Activated CD8-positive, alpha-beta T cell treated with anti-CD3 and anti-CD28 coated beads for 36 hours (primary cell): ENCODE data around the gene NCAPG2. TPM values are rescaled to one million over a fixed set of nuclear protein-coding genes. Genes with fewer than 3 reads are reported as not detected.

ENCODE experiments used
- ATAC-seq: fragments of 200-7000 bp; cut with Tn5 transposase; one replicate; pipeline ENCODE4 v1.10.0; 2021; ENCODE audit warnings: mild to moderate bottlenecking, moderate library complexity
- CTCF ChIA-PET: fragments of 350-600 bp; sonication (Branson Sonifier 250); formaldehyde crosslinking; loops from one replicate; lab custom pipeline; 2021; ENCODE audit warnings: antibody characterized with exemption; lab: Charles Lee
- POLR2A ChIA-PET: fragments of 350-600 bp; sonication (Branson Sonifier 250); formaldehyde crosslinking; loops from one replicate; lab custom pipeline; 2021; ENCODE audit warnings: antibody characterized with exemption; lab: Charles Lee
- DNase-seq: peaks from one replicate; pipeline ENCODE4 v3.0.0-alpha.2; 2020
- H3K27ac Mint-ChIP-seq: one replicate; pipeline ENCODE4 v1.8.0; 2021; ENCODE audit warnings: mild to moderate bottlenecking, mixed read lengths
- H3K27me3 Mint-ChIP-seq: one replicate; pipeline ENCODE4 v1.8.0; 2021; ENCODE audit warnings: mixed read lengths
- H3K36me3 Mint-ChIP-seq: one replicate; pipeline ENCODE4 v1.8.0; 2021; ENCODE audit warnings: low read depth, mixed read lengths
- H3K4me1 Mint-ChIP-seq: one replicate; pipeline ENCODE4 v1.8.0; 2021; ENCODE audit warnings: low read depth, mixed read lengths
- H3K4me3 Mint-ChIP-seq: one replicate; pipeline ENCODE4 v1.8.0; 2021; ENCODE audit warnings: mild to moderate bottlenecking, moderate library complexity, mixed read lengths
- H3K9me3 Mint-ChIP-seq: one replicate; pipeline ENCODE4 v1.8.0; 2021; ENCODE audit warnings: mixed read lengths
- intact Hi-C: fragments of 100-400 bp; cut with micrococcal nuclease; formaldehyde crosslinking; loops from one replicate; pipeline ENCODE4 v1.10.0; 2022
- total RNA-seq, 2 experiments: library from RNA; stranded (reverse); gene quantifications; one replicate each; pipeline ENCODE4 v1.2.3, GENCODE V29; 2021
- TF ChIP-seq, protein P1 (sequence below): fragments of 200-600 bp; IDR thresholded peaks from one replicate; pipeline ENCODE4 v1.8.0; 2022; ENCODE audit warnings: antibody characterized with exemption, mild to moderate bottlenecking

NCAPG2 gene
- total RNA-seq, 2 experiments from 2014 or later, result 108 to 113 TPM

GRCh38 chr7:158727690-158728089 lies 23.1 kb upstream of the NCAPG2 start:
- Mint-ChIP-seq H3K27me3 (no peaks in the 10 kb centered on the region), H3K27ac (no peak overlapping the region), H3K36me3 (peaks cover 7% of the 10 kb centered on the region), H3K4me3 (no peak overlapping the region), H3K9me3 (no peaks in the 10 kb centered on the region), H3K4me1 (peaks cover 4% of the 10 kb centered on the region)
- no peak for ATAC-seq
- POLR2A ChIA-PET, result no interaction called here
- CTCF ChIA-PET, result no interaction called here
- no peak for DNase-seq
- TF ChIP-seq, protein P1, sequence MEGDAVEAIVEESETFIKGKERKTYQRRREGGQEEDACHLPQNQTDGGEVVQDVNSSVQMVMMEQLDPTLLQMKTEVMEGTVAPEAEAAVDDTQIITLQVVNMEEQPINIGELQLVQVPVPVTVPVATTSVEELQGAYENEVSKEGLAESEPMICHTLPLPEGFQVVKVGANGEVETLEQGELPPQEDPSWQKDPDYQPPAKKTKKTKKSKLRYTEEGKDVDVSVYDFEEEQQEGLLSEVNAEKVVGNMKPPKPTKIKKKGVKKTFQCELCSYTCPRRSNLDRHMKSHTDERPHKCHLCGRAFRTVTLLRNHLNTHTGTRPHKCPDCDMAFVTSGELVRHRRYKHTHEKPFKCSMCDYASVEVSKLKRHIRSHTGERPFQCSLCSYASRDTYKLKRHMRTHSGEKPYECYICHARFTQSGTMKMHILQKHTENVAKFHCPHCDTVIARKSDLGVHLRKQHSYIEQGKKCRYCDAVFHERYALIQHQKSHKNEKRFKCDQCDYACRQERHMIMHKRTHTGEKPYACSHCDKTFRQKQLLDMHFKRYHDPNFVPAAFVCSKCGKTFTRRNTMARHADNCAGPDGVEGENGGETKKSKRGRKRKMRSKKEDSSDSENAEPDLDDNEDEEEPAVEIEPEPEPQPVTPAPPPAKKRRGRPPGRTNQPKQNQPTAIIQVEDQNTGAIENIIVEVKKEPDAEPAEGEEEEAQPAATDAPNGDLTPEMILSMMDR, result no peak
- intact Hi-C loops, result no loop called here

- H3K27ac Mint-ChIP-seq, result no peak overlapping the region
- no peak for ATAC-seq
- H3K36me3 Mint-ChIP-seq, result peaks cover 7% of the 10 kb centered on the region
- H3K9me3 Mint-ChIP-seq, result no peaks in the 10 kb centered on the region
- no peak for DNase-seq
- ChIA-PET CTCF (no interaction called here), POLR2A (interaction anchor here (0.6 kb wide), 1 partner anchor 77 kb away, joined by 4 read pairs; no protein-coding TSS in a partner anchor)
- peaks cover 4% of the 10 kb centered on the region for H3K4me1 Mint-ChIP-seq
- H3K4me3 Mint-ChIP-seq, result no peak overlapping the region
- intact Hi-C loops, result no loop called here
- H3K27me3 Mint-ChIP-seq, result no peaks in the 10 kb centered on the region
- TF ChIP-seq, protein P1, result no peak
These were observed 21.7 kb upstream of the NCAPG2 start for GRCh38 chr7:158726277-158726807.

DNA sequence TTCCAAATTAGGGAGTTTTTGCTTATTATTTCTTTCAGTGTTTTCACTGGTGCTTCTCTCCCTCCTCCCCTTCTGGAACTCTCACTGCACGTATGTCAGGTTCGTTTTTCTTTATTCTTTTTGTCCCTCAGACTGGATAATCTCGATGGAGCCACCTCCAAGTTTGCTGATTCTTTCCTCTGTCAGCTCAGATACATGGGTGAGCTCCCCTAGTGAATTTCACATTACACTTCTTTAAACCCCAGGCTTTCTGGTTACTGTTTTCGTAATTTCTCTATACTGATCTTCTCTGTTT lies 20.8 kb upstream of the NCAPG2 start:
- intact Hi-C loops, result no loop called here
- ChIA-PET CTCF (no interaction called here), POLR2A (no interaction called here)
- Mint-ChIP-seq H3K4me1 (peaks cover 4% of the 10 kb centered on the region), H3K4me3 (no peak overlapping the region), H3K27me3 (no peaks in the 10 kb centered on the region), H3K27ac (no peak overlapping the region), H3K9me3 (no peaks in the 10 kb centered on the region), H3K36me3 (peaks cover 7% of the 10 kb centered on the region)
- ATAC-seq, result no peak
- DNase-seq, result no peak
- TF ChIP-seq, protein P1, result no peak

DNA sequence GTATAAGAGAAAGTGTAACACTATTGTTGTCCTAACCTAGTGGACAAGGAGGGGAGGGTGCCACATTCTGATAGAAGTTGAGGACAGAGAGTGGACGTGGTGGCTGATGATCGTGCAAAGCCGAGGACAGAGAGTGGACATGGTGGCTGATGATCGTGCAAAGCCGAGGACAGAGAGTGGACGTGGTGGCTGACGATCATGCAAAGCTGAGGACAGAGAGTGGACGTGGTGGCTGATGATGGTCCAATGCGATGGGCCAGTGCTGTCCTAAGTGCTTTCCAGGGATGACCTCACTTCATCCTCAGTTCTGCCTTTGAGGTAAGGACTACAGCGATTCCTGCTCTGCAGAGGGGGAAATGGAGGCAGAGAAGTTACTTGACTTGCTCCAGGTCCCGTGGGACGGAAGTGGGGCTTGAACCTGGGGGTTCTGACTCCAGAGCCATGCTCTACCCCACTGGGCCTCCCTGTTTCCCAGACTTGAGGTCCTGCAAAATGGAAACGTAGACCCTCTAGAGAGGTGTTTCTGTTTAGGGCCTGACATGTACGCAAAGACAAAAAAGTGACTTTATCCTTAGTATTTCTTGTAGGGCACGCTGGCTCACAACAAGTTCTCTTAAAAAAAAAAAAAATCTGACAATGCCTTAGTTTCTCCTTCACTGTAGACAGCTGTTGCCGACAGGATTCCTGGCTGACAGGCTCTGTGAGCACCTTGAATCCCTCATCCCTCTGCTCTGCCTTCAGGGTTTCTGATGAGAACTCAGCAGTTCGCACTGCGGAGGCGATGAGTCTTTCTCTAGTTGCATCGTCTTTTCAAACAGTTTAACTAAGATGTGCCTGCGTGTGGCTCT lies 20.3 kb upstream of the NCAPG2 start:
- CTCF ChIA-PET, result no interaction called here
- intact Hi-C loops, result no loop called here
- no peaks in the 10 kb centered on the region for H3K9me3 Mint-ChIP-seq
- TF ChIP-seq, protein P1, result no peak
- H3K4me3 Mint-ChIP-seq, result no peak overlapping the region
- ATAC-seq (no peak), DNase-seq (no peak)
- peaks cover 3% of the 10 kb centered on the region for H3K36me3 Mint-ChIP-seq
- H3K27ac Mint-ChIP-seq, result no peak overlapping the region
- POLR2A ChIA-PET, result no interaction called here
- H3K27me3 Mint-ChIP-seq, result no peaks in the 10 kb centered on the region
- peaks cover 4% of the 10 kb centered on the region for H3K4me1 Mint-ChIP-seq

- DNase-seq (no peak), ATAC-seq (no peak)
- Mint-ChIP-seq H3K36me3 (no peaks in the 10 kb centered on the region), H3K27ac (no peak overlapping the region), H3K9me3 (no peaks in the 10 kb centered on the region), H3K4me3 (no peak overlapping the region), H3K27me3 (no peaks in the 10 kb centered on the region), H3K4me1 (peaks cover 2% of the 10 kb centered on the region)
- CTCF ChIA-PET, result no interaction called here
- intact Hi-C loops, result no loop called here
- POLR2A ChIA-PET, result no interaction called here
- TF ChIP-seq, protein P1, result no peak
These were observed 19.2 kb upstream of the NCAPG2 start for GRCh38 chr7:158723714-158724385.
